Muscle layer of duodenum (tissue), 2 donors: ENCODE data around the gene NRF1.
"Not testable (repeated sequence)": the region's sequence is repeated elsewhere in the genome, so short reads cannot be mapped to it uniquely, and the experiment has no call there.

Source experiments
- H3K27ac ChIP-seq: one replicate; pipeline ENCODE4 v1.7.0; 2013; ENCODE audit warnings: mild to moderate bottlenecking, low read length
- H3K27me3 ChIP-seq: one replicate; pipeline ENCODE4 v1.7.0; 2013; ENCODE audit warnings: low read depth, mild to moderate bottlenecking, control low read depth, low read length
- H3K36me3 ChIP-seq, 2 donors: one replicate each; pipeline ENCODE4 v1.7.0; 2013; ENCODE audit warnings: low read length in 2 of 2, control low read depth in 1 of 2, mild to moderate bottlenecking in 1 of 2; ENCODE audit not compliant: insufficient read depth in 2 of 2, control insufficient read depth in 1 of 2
- H3K4me1 ChIP-seq, 2 donors: one replicate each; pipeline ENCODE4 v1.7.0; 2013; ENCODE audit warnings: low read length in 2 of 2, mild to moderate bottlenecking in 2 of 2, control low read depth in 1 of 2, moderate library complexity in 1 of 2; ENCODE audit not compliant: insufficient read depth in 2 of 2, control insufficient read depth in 1 of 2
- H3K4me3 ChIP-seq, 2 donors: one replicate each; pipeline ENCODE4 v1.7.0; 2013; ENCODE audit warnings: low read length in 2 of 2, low read depth in 1 of 2, mild to moderate bottlenecking in 1 of 2
- H3K9me3 ChIP-seq, 2 donors: one replicate each; pipeline ENCODE4 v1.7.0; 2013; ENCODE audit warnings: low read length in 2 of 2, control low read depth in 1 of 2, mild to moderate bottlenecking in 1 of 2; ENCODE audit not compliant: control insufficient read depth in 1 of 2
- donor health status: healthy.

The NRF1 gene

GRCh38 chr7:129586179-129586578 is 25.3 kb upstream of the NRF1 start:
- H3K27me3 ChIP-seq, H3K36me3 ChIP-seq, H3K4me1 ChIP-seq, H3K4me3 ChIP-seq, H3K27ac ChIP-seq: not testable (repeated sequence)
- H3K9me3 ChIP-seq: peaks cover 13 to 20% of the 10 kb centered on the region in 2 donors

DNA sequence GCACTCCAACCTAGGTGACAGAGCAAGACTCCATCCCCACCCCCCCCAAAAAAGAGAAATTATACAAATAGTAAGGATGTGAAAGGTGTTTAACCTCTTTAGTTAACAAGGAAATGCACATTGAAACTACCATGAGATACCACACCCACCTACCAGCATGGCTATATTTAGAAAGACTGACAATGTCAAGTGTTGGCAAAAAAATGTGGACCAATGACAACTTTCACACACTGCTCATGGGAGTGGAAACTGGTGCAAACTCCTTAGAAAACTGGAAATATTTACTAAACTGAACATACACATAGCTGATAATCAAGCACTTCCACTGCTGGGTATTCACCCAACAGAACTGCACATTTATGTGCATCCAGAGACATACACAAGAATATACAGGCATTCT is 23.3 kb upstream of the NRF1 start:
- Histone ChIP-seq H3K36me3 (no peaks in the 10 kb centered on the region), H3K27me3 (no peaks in the 10 kb centered on the region), H3K9me3 (peaks cover 13 to 20% of the 10 kb centered on the region in 2 donors), H3K4me1 (no peaks in the 10 kb centered on the region), H3K27ac (no peak overlapping the region), H3K4me3 (no peak overlapping the region)

DNA sequence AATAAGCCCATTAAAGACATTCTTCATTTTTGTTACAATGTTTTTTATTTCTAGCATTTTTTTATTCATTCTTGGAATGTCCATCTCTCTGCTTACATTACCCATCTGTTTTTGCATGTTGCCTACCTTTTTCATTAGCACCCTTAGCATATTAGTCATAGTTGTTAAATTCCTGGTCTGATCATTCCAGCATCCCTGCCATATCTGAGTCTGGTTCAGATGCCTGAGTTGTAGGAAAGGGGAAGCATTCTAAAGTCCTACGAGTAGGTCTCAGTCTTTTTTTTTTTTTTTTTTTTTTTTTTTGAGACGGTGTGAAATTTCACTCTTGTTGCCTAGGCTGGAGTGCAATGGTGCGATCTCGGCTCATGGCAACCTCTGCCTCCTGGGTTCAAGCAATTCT is 19.7 kb upstream of the NRF1 start:
- Histone ChIP-seq H3K27ac (no peak overlapping the region), H3K4me1 (no peaks in the 10 kb centered on the region)

GRCh38 chr7:129596386-129596785 is 15.1 kb upstream of the NRF1 start:
- H3K9me3 ChIP-seq, H3K4me1 ChIP-seq, H3K27me3 ChIP-seq, H3K4me3 ChIP-seq, H3K27ac ChIP-seq, H3K36me3 ChIP-seq: not testable (repeated sequence)

More for the DNA sequence above, 19.7 kb upstream of the NRF1 start:
- Histone ChIP-seq H3K36me3 (no peaks in the 10 kb centered on the region), H3K4me3 (no peak overlapping the region), H3K27me3 (no peaks in the 10 kb centered on the region), H3K9me3 (peaks cover 2 to 4% of the 10 kb centered on the region in 2 donors)

DNA sequence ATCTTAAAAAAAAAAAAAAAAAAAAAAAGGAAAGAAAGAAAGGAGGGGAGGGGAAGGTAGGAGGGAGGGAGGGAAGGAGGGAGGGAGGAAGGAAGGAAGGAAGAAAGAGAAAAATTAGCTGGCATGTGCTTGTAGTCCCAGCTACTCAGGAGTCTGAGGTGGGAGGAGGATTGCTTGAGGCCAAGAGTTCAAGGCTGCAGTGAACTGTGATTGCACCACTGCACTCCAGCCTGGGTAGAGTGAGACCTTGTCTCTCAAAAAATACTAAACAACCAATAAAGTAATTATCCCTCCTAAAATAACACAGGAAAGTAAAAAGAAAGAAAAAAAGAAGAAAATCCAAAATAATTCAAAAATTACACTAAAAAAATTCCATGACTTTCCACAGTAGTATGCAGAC is 13.8 kb upstream of the NRF1 start:
- Histone ChIP-seq H3K4me1 (no peaks in the 10 kb centered on the region), H3K9me3 (no peaks in the 10 kb centered on the region), H3K27me3 (no peaks in the 10 kb centered on the region)

DNA sequence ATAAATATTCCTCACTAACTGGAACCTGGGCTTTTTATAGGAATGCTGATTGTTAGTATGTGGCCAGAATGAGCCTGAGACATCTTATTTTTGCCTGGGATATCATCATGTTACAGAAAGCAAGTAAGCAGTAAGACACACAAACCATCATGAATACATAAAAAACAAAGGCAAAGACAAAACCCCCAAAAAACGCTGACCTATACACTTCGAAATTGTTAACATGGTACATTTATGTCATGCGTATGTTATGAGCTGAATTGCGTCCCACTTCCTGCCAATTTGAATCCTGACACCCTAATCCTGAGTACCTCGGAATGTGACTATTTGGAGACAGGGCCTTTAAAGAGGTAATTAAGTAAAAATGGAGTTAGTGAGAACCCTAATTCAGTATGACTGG is 12.3 kb upstream of the NRF1 start:
- H3K4me1 ChIP-seq: no peaks in the 10 kb centered on the region
- H3K4me3 ChIP-seq: no peak overlapping the region
- H3K36me3 ChIP-seq: no peaks in the 10 kb centered on the region
- no peak overlapping the region for H3K27ac ChIP-seq
- no peaks in the 10 kb centered on the region for H3K9me3 ChIP-seq
- H3K27me3 ChIP-seq: no peaks in the 10 kb centered on the region

More for the DNA sequence above, 13.8 kb upstream of the NRF1 start:
- H3K36me3 ChIP-seq: no peaks in the 10 kb centered on the region
- no peak overlapping the region for H3K27ac ChIP-seq
- no peak overlapping the region for H3K4me3 ChIP-seq

DNA sequence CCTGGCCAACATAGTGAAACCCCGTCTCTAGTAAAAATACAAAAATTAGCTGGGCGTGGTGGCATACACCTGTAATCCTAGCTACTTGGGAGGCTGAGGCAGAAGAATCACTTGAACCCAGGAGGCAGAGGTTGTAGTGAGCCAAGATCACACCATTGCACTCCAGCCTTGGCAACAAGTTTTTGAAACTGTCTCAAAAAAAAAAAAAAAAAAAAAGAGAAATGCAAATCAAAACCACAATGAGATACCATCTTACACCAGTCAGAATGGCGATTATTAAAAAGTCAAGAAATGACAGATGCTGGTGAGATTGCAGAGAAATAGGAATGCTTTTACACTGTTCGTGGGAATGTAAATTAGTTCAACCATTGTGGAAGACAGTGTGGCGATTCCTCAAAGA is 7.9 kb upstream of the NRF1 start:
- not testable (repeated sequence) for H3K27me3 ChIP-seq

DNA sequence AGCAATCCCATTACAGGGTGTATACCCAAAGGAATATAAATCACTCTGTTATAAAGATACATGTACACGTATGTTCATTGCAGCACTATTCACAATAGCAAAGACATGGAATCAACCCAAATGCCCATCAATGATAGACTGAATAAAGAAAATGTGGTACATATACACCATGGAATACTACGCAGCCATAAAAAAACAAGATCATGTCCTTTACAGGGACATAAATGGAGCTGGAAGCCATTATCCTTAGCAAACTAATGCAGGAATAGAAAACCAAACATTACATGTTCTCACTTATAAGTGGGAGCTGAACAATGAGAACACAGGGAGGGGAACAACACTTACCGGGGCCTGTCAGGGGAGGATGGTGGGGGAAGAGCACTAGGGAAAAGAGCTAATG is 7.5 kb upstream of the NRF1 start:
- H3K4me1 ChIP-seq, H3K4me3 ChIP-seq: not testable (repeated sequence)

More for the DNA sequence above, 7.9 kb upstream of the NRF1 start:
- H3K9me3 ChIP-seq, H3K4me3 ChIP-seq, H3K4me1 ChIP-seq, H3K36me3 ChIP-seq, H3K27ac ChIP-seq: not testable (repeated sequence)

DNA sequence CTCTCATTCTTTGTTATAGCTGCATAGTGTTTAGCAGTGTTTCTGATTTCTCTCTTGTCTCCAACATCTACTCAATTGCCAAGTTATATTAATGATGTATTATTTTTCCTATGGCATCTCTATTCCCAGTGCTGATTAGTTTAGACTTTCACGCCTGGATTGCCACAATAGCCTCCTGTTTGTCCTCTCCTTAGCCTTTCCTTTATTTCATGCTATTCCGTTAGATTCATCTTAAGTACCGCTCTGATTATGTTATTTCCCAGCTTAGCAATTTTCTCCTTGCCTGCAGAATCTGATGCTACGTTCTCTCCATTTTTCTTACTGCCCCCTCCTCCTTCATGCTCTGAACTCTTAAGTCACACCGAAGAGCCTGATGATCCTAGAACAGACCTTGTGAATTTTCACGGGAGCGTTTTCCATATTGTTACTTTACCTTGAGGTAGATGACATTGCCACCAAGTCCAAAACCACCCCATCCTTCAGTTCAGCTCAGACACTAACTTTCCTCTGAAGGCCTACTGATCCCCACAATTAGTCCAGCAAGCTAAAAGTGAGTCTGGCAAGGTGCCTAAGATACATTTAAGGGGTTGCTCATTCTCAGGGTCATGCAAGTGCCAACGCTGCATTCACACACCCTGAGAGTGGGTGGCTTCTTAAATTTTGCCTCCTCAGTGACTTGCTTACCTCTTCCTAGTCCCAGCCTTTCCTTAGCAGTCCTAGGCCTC is 6.6 kb upstream of the NRF1 start:
- peaks cover 6 to 8% of the 10 kb centered on the region in 2 donors for H3K36me3 ChIP-seq
- peaks cover 0 to 3% of the 10 kb centered on the region in 2 donors for H3K4me1 ChIP-seq
- H3K27me3 ChIP-seq: no peaks in the 10 kb centered on the region
- no peaks in the 10 kb centered on the region for H3K9me3 ChIP-seq
- H3K27ac ChIP-seq: no peak overlapping the region
- no peak overlapping the region for H3K4me3 ChIP-seq

More for the DNA sequence above, 7.5 kb upstream of the NRF1 start:
- H3K27me3 ChIP-seq, H3K27ac ChIP-seq, H3K9me3 ChIP-seq, H3K36me3 ChIP-seq: not testable (repeated sequence)

DNA sequence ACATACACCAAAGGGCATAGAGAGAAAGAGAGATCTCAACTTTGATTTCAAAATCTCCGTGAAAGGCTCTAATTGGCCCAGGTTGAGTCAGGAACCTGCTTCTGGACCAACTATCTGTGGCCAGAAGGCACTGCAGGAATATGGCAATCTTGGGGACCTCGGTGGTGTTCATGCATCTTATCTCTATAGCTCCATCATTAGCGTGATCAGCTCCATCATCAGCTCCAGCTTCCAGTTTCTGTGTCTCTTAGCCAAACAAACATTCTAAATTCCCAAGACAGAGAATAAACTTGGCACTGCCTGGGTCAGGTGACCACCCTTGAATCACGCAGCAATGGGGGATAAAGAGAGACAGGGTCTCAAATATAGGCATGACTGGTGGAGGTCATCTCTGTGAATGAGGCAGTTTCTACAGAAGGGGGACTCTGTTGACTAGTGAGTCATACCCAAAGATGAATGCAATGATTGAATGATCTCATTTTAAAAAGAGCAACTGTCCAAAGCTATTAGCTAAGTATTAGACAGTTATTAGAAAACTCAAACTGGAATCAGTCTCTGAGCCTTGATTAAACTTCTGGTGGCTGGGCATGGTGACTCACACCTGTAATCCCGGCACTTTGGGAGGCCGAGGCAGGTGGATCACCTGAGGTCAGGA is 5.4 kb upstream of the NRF1 start:
- peaks cover 6 to 14% of the 10 kb centered on the region in 2 donors for H3K4me1 ChIP-seq

GRCh38 chr7:129606803-129607202 is 4.7 kb upstream of the NRF1 start:
- Histone ChIP-seq H3K4me1 (peaks cover 6 to 14% of the 10 kb centered on the region in 2 donors), H3K36me3 (peaks cover 6 to 8% of the 10 kb centered on the region in 2 donors), H3K27me3 (no peaks in the 10 kb centered on the region), H3K4me3 (no peak overlapping the region), H3K27ac (no peak overlapping the region), H3K9me3 (no peaks in the 10 kb centered on the region)

More for the DNA sequence above, 5.4 kb upstream of the NRF1 start:
- Histone ChIP-seq H3K9me3 (no peaks in the 10 kb centered on the region), H3K27ac (peak overlapping the region; percentile 16), H3K4me3 (no peak overlapping the region), H3K27me3 (no peaks in the 10 kb centered on the region), H3K36me3 (peaks cover 6 to 8% of the 10 kb centered on the region in 2 donors)
